Measurements from ENCODE around the gene SLC25A10. TPM values are rescaled to one million over a fixed set of nuclear protein-coding genes. Genes with fewer than 3 reads are reported as not detected.

Gene SLC25A10
- total and polyA plus RNA-seq, 2 of the 8 experiments (the other 6 are each of a cell fraction or from before 2014, with no cell fraction given), result 22.2 to 43.0 TPM

- TF ChIP-seq SAP30 (IDR thresholded peaks at IDR 0.05; ENCODE audit: insufficient read depth, insufficient replicate concordance, low read length) (no peak), CHD1 (IDR thresholded peaks at IDR 0.05; ENCODE audit: low read depth, low read length) (no peak), CTBP2 (IDR thresholded peaks at IDR 0.05; ENCODE audit: borderline replicate concordance, insufficient read depth, insufficient read length, low read length) (no peak), SUZ12 (IDR thresholded peaks at IDR 0.05; ENCODE audit: low read length) (no peak), EZH2 (IDR thresholded peaks at IDR 0.05; ENCODE audit: low read depth, low read length, severe bottlenecking) (no peak), SP2 (IDR thresholded peaks at IDR 0.05; ENCODE audit: low read length) (peak; percentile 61), RAD21 (IDR thresholded peaks at IDR 0.05 in 1 of 2, conservative IDR thresholded peaks at IDR 0.05 in 1 of 2; ENCODE audit: low read depth in 2 of 2, low read length in 2 of 2) (no peak), ATF3 (IDR thresholded peaks at IDR 0.05; ENCODE audit: insufficient read depth, low read depth, low read length) (no peak), RXRA (IDR thresholded peaks at IDR 0.05; ENCODE audit: insufficient read depth, low read depth, low read length) (no peak), BCL11A (IDR thresholded peaks at IDR 0.05; ENCODE audit: low read depth in 2 of 2, low read length in 2 of 2) (no peak), EGR1 (IDR thresholded peaks at IDR 0.05; ENCODE audit: borderline replicate concordance, low read depth, low read length) (peak; percentile 92), ASH2L (IDR thresholded peaks at IDR 0.05; ENCODE audit: low read length) (peak; percentile 63), EP300 (IDR thresholded peaks at IDR 0.05; ENCODE audit: borderline replicate concordance in 1 of 2, low read depth in 2 of 2, low read length in 2 of 2) (no peak), GTF2F1 (IDR thresholded peaks at IDR 0.05; ENCODE audit: borderline replicate concordance, low read depth, low read length) (peak; percentile 27; the same call in 1 of the 2 replicates), NRF1 (IDR thresholded peaks at IDR 0.05; ENCODE audit: low read depth, low read length) (no peak), ZNF274 (IDR thresholded peaks at IDR 0.05; ENCODE audit: borderline replicate concordance, extremely low read depth, low read length) (no peak), KDM5A (IDR thresholded peaks at IDR 0.05; ENCODE audit: low read length) (peak; percentile 69; the same call in 1 of the 2 replicates), HDAC6 (IDR thresholded peaks at IDR 0.05; ENCODE audit: low read depth, low read length) (no peak), ATF2 (IDR thresholded peaks at IDR 0.05; ENCODE audit: low read length) (no peak), TEAD4 (IDR thresholded peaks at IDR 0.05; ENCODE audit: low read depth, low read length) (no peak), SIX5 (IDR thresholded peaks at IDR 0.05; ENCODE audit: low read depth, low read length) (no peak)
Measured at GRCh38 chr17:81666342-81667191, 45.5 kb upstream of the SLC25A10 start, which contains the start of the genes CCDC137 and OXLD1 (continued).

Measured in H1 (cell line).